ENCODE measurements around the gene MMP20.

GRCh38 chr11:102546427-102546826 is 78.7 kb downstream of the MMP20 start:
- TF ChIP-seq CTCF (IDR thresholded peaks at IDR 0.05) (no peak), POLR2A (IDR thresholded peaks at IDR 0.05) (no peak)
